ENCODE measurements around the gene CCDC33. TPM values are rescaled to one million over a fixed set of nuclear protein-coding genes. Genes with fewer than 3 reads are reported as not detected.

CCDC33 gene
- total RNA-seq, 1 experiment from 2014 or later = 0.15 TPM

DNA sequence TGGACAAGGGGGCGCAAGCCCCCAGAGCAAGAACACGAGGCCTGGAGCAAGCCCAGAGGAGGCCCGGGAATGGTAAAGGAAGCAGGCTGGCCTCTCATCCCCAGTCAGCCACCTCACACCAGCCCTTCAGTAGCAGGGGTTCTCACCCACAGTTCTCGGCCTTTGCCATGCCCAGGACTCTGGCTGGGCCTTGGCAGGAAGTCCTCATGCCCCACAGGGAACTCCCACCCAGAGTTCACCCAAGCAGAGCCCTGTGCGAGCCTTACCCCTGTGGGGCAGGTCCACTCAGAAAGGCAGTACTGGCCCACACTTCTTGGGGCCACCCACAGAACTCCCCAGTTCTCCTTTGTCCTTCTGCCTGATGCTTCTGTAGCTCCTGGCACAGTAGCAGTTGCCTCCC lies 101.0 kb downstream of the CCDC33 start:
- Histone ChIP-seq H3K9me2 (ENCODE audit: insufficient read depth) (no peaks in the 10 kb centered on the region), H3K4me3 (replicated peaks in 1 of 2; ENCODE audit: low read depth in 1 of 2, low read length in 2 of 2) (no peak overlapping the region), H3K27me3 (ENCODE audit: insufficient read depth, low read length) (no peaks in the 10 kb centered on the region), H3K9me3 (ENCODE audit: control insufficient read depth in 1 of 2, insufficient read depth in 1 of 2, low read depth in 1 of 2, low read length in 2 of 2) (no peaks in the 10 kb centered on the region), H4K20me1 (ENCODE audit: insufficient read depth) (no peaks in the 10 kb centered on the region), H3K9ac (ENCODE audit: low read length) (no peak overlapping the region), H2AFZ (ENCODE audit: low read depth, low read length, poor library complexity, severe bottlenecking) (no peak overlapping the region), H3K4me1 (ENCODE audit: control insufficient read depth in 1 of 2, insufficient read depth in 2 of 2, low read length in 2 of 2) (no peaks in the 10 kb centered on the region), H3K36me3 (ENCODE audit: control insufficient read depth in 1 of 2, insufficient read depth in 2 of 2, low read length in 2 of 2) (no peaks in the 10 kb centered on the region), H3K27ac (ENCODE audit: low read depth, low read length) (no peak overlapping the region), H3K79me2 (ENCODE audit: insufficient read depth, low read length) (no peaks in the 10 kb centered on the region), H3K4me2 (ENCODE audit: low read length) (no peak overlapping the region)
- ATAC-seq (no peak), DNase-seq (ENCODE audit: low read depth, low spot score) (no peak)
- intact Hi-C loops (cut with micrococcal nuclease) = no loop called here
- BruUV-seq (replicated peaks) = no TSS peak
- TF ChIP-seq SP1 (IDR thresholded peaks at IDR 0.05; ENCODE audit: low read depth) (no peak), ZNF274 (IDR thresholded peaks at IDR 0.05; ENCODE audit: low read depth, low read length) (no peak), EGR1 (IDR thresholded peaks at IDR 0.05; ENCODE audit: low read depth) (no peak), SIN3A (IDR thresholded peaks at IDR 0.05; ENCODE audit: low read depth) (no peak), POLR2AphosphoS5 (IDR thresholded peaks at IDR 0.05; ENCODE audit: low read depth, low read length) (no peak)
- CTCF ChIA-PET = no interaction called here
- POLR2A ChIA-PET = no interaction called here
- RAD21 ChIA-PET (ENCODE audit: low non-redundant PET in 1 of 2, low total read pairs in 2 of 2, uncharacterized antibody in 2 of 2, unreplicated experiment in 2 of 2) = no interaction called here

DNA sequence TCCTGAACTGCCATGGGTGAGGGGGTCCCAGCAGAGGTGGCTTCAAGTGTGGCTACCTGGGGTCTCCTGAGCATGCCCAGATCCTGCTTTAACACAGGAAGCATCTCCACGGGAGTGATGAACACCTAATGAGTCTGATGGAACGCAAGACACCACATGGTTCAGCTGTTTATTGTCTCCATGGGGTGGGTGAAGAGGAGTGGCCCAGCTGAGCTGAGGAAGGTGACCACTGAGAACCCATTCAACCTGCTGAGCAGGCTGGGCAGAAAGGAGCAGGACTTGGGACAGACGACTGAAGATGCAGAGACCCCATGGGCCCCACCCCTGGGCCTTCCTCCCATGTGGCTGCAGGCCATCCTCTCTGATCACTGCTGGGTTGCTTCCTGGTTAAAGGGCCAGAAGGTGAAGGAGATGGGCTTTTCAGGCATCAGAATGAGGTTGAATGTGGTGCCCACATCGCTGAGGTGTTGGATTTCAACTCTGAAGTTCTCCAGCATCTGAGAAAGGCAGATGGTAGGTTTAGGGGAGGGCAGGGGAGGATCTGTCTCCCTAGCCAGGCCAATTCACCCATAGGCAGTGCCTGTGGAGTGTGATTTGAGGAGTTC lies 101.6 kb downstream of the CCDC33 start:
- Histone ChIP-seq H3K27me3 (ENCODE audit: insufficient read depth, low read length) (no peaks in the 10 kb centered on the region), H3K27ac (ENCODE audit: low read depth, low read length) (no peak overlapping the region), H2AFZ (ENCODE audit: low read depth, low read length, poor library complexity, severe bottlenecking) (no peak overlapping the region), H3K4me3 (replicated peaks in 1 of 2; ENCODE audit: low read depth in 1 of 2, low read length in 2 of 2) (no peak overlapping the region), H3K36me3 (ENCODE audit: control insufficient read depth in 1 of 2, insufficient read depth in 2 of 2, low read length in 2 of 2) (no peaks in the 10 kb centered on the region), H3K79me2 (ENCODE audit: insufficient read depth, low read length) (no peaks in the 10 kb centered on the region), H3K4me1 (ENCODE audit: control insufficient read depth in 1 of 2, insufficient read depth in 2 of 2, low read length in 2 of 2) (no peaks in the 10 kb centered on the region), H4K20me1 (ENCODE audit: insufficient read depth) (no peaks in the 10 kb centered on the region), H3K4me2 (ENCODE audit: low read length) (no peak overlapping the region), H3K9ac (ENCODE audit: low read length) (no peak overlapping the region), H3K9me2 (ENCODE audit: insufficient read depth) (no peaks in the 10 kb centered on the region), H3K9me3 (ENCODE audit: control insufficient read depth in 1 of 2, insufficient read depth in 1 of 2, low read depth in 1 of 2, low read length in 2 of 2) (no peaks in the 10 kb centered on the region)
- RAD21 ChIA-PET (ENCODE audit: low non-redundant PET in 1 of 2, low total read pairs in 2 of 2, uncharacterized antibody in 2 of 2, unreplicated experiment in 2 of 2) = no interaction called here
- no peak for ATAC-seq
- DNase-seq (ENCODE audit: low read depth, low spot score) = no peak
- CTCF ChIA-PET = no interaction called here
- intact Hi-C loops (cut with micrococcal nuclease) = no loop called here
- BruUV-seq (replicated peaks) = no TSS peak
- POLR2A ChIA-PET = no interaction called here
- TF ChIP-seq, protein P1, sequence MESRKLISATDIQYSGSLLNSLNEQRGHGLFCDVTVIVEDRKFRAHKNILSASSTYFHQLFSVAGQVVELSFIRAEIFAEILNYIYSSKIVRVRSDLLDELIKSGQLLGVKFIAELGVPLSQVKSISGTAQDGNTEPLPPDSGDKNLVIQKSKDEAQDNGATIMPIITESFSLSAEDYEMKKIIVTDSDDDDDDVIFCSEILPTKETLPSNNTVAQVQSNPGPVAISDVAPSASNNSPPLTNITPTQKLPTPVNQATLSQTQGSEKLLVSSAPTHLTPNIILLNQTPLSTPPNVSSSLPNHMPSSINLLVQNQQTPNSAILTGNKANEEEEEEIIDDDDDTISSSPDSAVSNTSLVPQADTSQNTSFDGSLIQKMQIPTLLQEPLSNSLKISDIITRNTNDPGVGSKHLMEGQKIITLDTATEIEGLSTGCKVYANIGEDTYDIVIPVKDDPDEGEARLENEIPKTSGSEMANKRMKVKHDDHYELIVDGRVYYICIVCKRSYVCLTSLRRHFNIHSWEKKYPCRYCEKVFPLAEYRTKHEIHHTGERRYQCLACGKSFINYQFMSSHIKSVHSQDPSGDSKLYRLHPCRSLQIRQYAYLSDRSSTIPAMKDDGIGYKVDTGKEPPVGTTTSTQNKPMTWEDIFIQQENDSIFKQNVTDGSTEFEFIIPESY (IDR thresholded peaks at IDR 0.05; ENCODE audit: extremely low read depth, insufficient replicate concordance, low read length) = no peak
- no peak for TF ChIP-seq EZH2 (IDR thresholded peaks at IDR 0.05)
- TF ChIP-seq SP1 (IDR thresholded peaks at IDR 0.05; ENCODE audit: low read depth) = no peak
- TF ChIP-seq SRF (IDR thresholded peaks at IDR 0.05; ENCODE audit: low read depth) = no peak
- TF ChIP-seq, protein P2, sequence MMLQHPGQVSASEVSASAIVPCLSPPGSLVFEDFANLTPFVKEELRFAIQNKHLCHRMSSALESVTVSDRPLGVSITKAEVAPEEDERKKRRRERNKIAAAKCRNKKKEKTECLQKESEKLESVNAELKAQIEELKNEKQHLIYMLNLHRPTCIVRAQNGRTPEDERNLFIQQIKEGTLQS (IDR thresholded peaks at IDR 0.05) = no peak
- TF ChIP-seq CEBPB (IDR thresholded peaks at IDR 0.05; ENCODE audit: low read depth) = no peak
- TF ChIP-seq, protein P3, sequence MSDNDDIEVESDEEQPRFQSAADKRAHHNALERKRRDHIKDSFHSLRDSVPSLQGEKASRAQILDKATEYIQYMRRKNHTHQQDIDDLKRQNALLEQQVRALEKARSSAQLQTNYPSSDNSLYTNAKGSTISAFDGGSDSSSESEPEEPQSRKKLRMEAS (IDR thresholded peaks at IDR 0.05) = no peak
- no peak for TF ChIP-seq ZFX (IDR thresholded peaks at IDR 0.05)
- TF ChIP-seq ZNF274 (IDR thresholded peaks at IDR 0.05; ENCODE audit: low read depth, low read length) = no peak
- TF ChIP-seq JUND (IDR thresholded peaks at IDR 0.05) = no peak
- TF ChIP-seq SIN3A (IDR thresholded peaks at IDR 0.05; ENCODE audit: low read depth) = no peak
- no peak for TF ChIP-seq YY1 (IDR thresholded peaks at IDR 0.05; ENCODE audit: extremely low read depth, insufficient replicate concordance, low read depth, low read length)
- no peak for TF ChIP-seq CBX3 (IDR thresholded peaks at IDR 0.05; ENCODE audit: low read depth)
- TF ChIP-seq, protein P4, sequence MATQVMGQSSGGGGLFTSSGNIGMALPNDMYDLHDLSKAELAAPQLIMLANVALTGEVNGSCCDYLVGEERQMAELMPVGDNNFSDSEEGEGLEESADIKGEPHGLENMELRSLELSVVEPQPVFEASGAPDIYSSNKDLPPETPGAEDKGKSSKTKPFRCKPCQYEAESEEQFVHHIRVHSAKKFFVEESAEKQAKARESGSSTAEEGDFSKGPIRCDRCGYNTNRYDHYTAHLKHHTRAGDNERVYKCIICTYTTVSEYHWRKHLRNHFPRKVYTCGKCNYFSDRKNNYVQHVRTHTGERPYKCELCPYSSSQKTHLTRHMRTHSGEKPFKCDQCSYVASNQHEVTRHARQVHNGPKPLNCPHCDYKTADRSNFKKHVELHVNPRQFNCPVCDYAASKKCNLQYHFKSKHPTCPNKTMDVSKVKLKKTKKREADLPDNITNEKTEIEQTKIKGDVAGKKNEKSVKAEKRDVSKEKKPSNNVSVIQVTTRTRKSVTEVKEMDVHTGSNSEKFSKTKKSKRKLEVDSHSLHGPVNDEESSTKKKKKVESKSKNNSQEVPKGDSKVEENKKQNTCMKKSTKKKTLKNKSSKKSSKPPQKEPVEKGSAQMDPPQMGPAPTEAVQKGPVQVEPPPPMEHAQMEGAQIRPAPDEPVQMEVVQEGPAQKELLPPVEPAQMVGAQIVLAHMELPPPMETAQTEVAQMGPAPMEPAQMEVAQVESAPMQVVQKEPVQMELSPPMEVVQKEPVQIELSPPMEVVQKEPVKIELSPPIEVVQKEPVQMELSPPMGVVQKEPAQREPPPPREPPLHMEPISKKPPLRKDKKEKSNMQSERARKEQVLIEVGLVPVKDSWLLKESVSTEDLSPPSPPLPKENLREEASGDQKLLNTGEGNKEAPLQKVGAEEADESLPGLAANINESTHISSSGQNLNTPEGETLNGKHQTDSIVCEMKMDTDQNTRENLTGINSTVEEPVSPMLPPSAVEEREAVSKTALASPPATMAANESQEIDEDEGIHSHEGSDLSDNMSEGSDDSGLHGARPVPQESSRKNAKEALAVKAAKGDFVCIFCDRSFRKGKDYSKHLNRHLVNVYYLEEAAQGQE (IDR thresholded peaks at IDR 0.05; ENCODE audit: low read depth) = no peak

All from HCT116 (cell line).